IMR-90 (cell line): Measurements from ENCODE around the gene BRD4. TPM values are rescaled to one million over a fixed set of nuclear protein-coding genes. Genes with fewer than 3 reads are reported as not detected.
A peak's percentile ranks its signal among the peaks of the same experiment; 100 is the strongest.

Experiments used
- ATAC-seq: fragments of 200-7000 bp; cut with Tn5 transposase; 2 replicates; pipeline ENCODE4 v1.9.1; 2020; ENCODE audit warnings: low read depth, mild to moderate bottlenecking, moderate library complexity
- BruUV-seq: library from RNA; stranded (reverse); fragments of 400-500 nt; replicated peaks from 2 replicates; lab custom pipeline; 2021; lab: Mats Ljungman, UMichigan
- CTCF ChIA-PET: fragments of 300-600 bp; formaldehyde crosslinking; extraction: SDS; loops from one replicate; lab custom pipeline; 2021; ENCODE audit warnings: antibody characterized with exemption; lab: Yijun Ruan, JAX
- POLR2A ChIA-PET: fragments of 300-600 bp; sonication (Branson Sonifier 250); formaldehyde crosslinking; loops from one replicate; lab custom pipeline; 2022; ENCODE audit warnings: antibody characterized with exemption; ENCODE audit not compliant: unreplicated experiment; lab: Charles Lee
- DNase-seq: peaks from one replicate; pipeline ENCODE4 v3.0.0; 2013
- H2AFZ ChIP-seq: replicated peaks from 2 replicates; pipeline ENCODE3; 2013; ENCODE audit warnings: low read length, mild to moderate bottlenecking; ENCODE audit not compliant: poor library complexity
- H2AK5ac ChIP-seq: 2 replicates; pipeline ENCODE4 v1.6.1; 2013; ENCODE audit warnings: low read depth, low read length, inconsistent platforms
- H2AK9ac ChIP-seq: replicated peaks from 2 replicates; pipeline ENCODE3; 2013; ENCODE audit warnings: mild to moderate bottlenecking, low read depth, low read length, moderate library complexity; ENCODE audit not compliant: poor library complexity
- H2BK120ac ChIP-seq: 2 replicates; pipeline ENCODE4 v1.6.1; 2013; ENCODE audit warnings: low read depth, low read length, inconsistent platforms
- H2BK15ac ChIP-seq: 3 replicates; pipeline ENCODE4 v1.6.1; 2013; ENCODE audit warnings: low read depth, low read length, inconsistent platforms
- H2BK20ac ChIP-seq: 2 replicates; pipeline ENCODE4 v1.6.1; 2013; ENCODE audit warnings: low read depth, mild to moderate bottlenecking, inconsistent platforms, low read length, moderate library complexity
- H2BK5ac ChIP-seq: 2 replicates; pipeline ENCODE4 v1.6.1; 2013; ENCODE audit warnings: mild to moderate bottlenecking, low read depth, low read length, inconsistent platforms; ENCODE audit not compliant: poor library complexity, severe bottlenecking
- H3K14ac ChIP-seq: replicated peaks from 2 replicates; pipeline ENCODE4 v1.6.1; 2013; ENCODE audit warnings: low read depth, low read length, inconsistent platforms
- H3K18ac ChIP-seq: 2 replicates; pipeline ENCODE4 v1.6.1; 2013; ENCODE audit warnings: low read depth, low read length, control low read depth
- H3K23ac ChIP-seq: 2 replicates; pipeline ENCODE4 v1.6.1; 2013; ENCODE audit warnings: low read depth, low read length, inconsistent platforms
- H3K27ac ChIP-seq: 2 replicates; pipeline ENCODE4 v1.5.1; 2013; ENCODE audit warnings: mild to moderate bottlenecking, control low read depth, low read length; ENCODE audit not compliant: insufficient read depth
- H3K27me3 ChIP-seq: 2 replicates; pipeline ENCODE4 v1.6.1; 2013; ENCODE audit warnings: low read length; ENCODE audit not compliant: control insufficient read depth, insufficient read depth
- H3K36me3 ChIP-seq: 2 replicates; pipeline ENCODE4 v1.6.1; 2013; ENCODE audit warnings: low read length, mixed read lengths; ENCODE audit not compliant: control insufficient read depth, insufficient read depth
- H3K4ac ChIP-seq: 2 replicates; pipeline ENCODE4 v1.6.1; 2013; ENCODE audit warnings: low read depth, low read length, inconsistent platforms
- H3K4me1 ChIP-seq: 2 replicates; pipeline ENCODE4 v1.6.1; 2013; ENCODE audit warnings: low read length, mixed read lengths; ENCODE audit not compliant: control insufficient read depth, insufficient read depth
- H3K4me2 ChIP-seq: 2 replicates; pipeline ENCODE4 v1.6.1; 2013; ENCODE audit warnings: low read depth, mild to moderate bottlenecking, control low read depth, low read length, moderate library complexity
- H3K4me3 ChIP-seq: 2 replicates; pipeline ENCODE4 v1.5.1; 2013; ENCODE audit warnings: low read depth, mild to moderate bottlenecking, control low read depth, low read length, moderate library complexity; ENCODE audit not compliant: insufficient read depth
- H3K56ac ChIP-seq: 2 replicates; pipeline ENCODE4 v1.6.1; 2013; ENCODE audit warnings: low read length, inconsistent platforms; ENCODE audit not compliant: insufficient read depth; ENCODE audit errors: extremely low read depth
- H3K79me1 ChIP-seq, 2 experiments: 2 replicates each; pipeline ENCODE4 v1.6.1; 2013; ENCODE audit warnings: low read length in 2 of 2, inconsistent platforms in 1 of 2, low read depth in 1 of 2
- H3K9ac ChIP-seq: 2 replicates; pipeline ENCODE4 v1.6.1; 2013; ENCODE audit warnings: low read depth, low read length, control low read depth
- H3K9me1 ChIP-seq: 2 replicates; pipeline ENCODE4 v1.6.1; 2013; ENCODE audit warnings: low read length, inconsistent platforms; ENCODE audit not compliant: insufficient read depth
- H3K9me3 ChIP-seq: 2 replicates; pipeline ENCODE4 v1.6.1; 2013; ENCODE audit warnings: low read length; ENCODE audit not compliant: control insufficient read depth, insufficient read depth
- H4K20me1 ChIP-seq: 2 replicates; pipeline ENCODE4 v1.6.1; 2013; ENCODE audit warnings: low read length, inconsistent platforms; ENCODE audit not compliant: insufficient read depth
- H4K5ac ChIP-seq: 2 replicates; pipeline ENCODE4 v1.6.1; 2013; ENCODE audit warnings: mild to moderate bottlenecking, low read depth, low read length, control low read depth
- H4K8ac ChIP-seq, 2 experiments: 2 replicates each; pipeline ENCODE4 v1.6.1; 2013; ENCODE audit warnings: low read depth in 2 of 2, low read length in 2 of 2, control low read depth in 1 of 2, inconsistent platforms in 1 of 2
- H4K91ac ChIP-seq: 2 replicates; pipeline ENCODE4 v1.6.1; 2013; ENCODE audit warnings: low read depth, low read length, inconsistent platforms; ENCODE audit not compliant: insufficient read depth
- ELK1 ChIP-seq: fragments of 150-350 bp; IDR thresholded peaks from 2 replicates; pipeline ENCODE4 v1.6.1; 2016; ENCODE audit warnings: low read depth, mild to moderate bottlenecking, low read length, moderate library complexity, borderline replicate concordance
- RAD21 ChIP-seq: IDR thresholded peaks from 2 replicates; pipeline ENCODE4 v1.6.1; 2012; ENCODE audit warnings: low read length, improper control_type of control experiment
- RFX5 ChIP-seq: IDR thresholded peaks from 2 replicates; pipeline ENCODE4 v1.8.0; 2012; ENCODE audit warnings: low read depth, mild to moderate bottlenecking, low read length, moderate library complexity
- SMC3 ChIP-seq: fragments of 150-350 bp; IDR thresholded peaks from 2 replicates; pipeline ENCODE4 v1.6.1; 2016; ENCODE audit warnings: low read depth, mild to moderate bottlenecking, antibody characterized with exemption, low read length, moderate library complexity
- WGBS, 2 experiments: methylation state at CpG; one replicate each; pipeline versions ENCODE4 v1.1.5 to v1.1.7; 2013; ENCODE audit warnings: missing lambda C conversion rate in 2 of 2; ENCODE audit not compliant: insufficient read length in 1 of 2; ENCODE audit errors: extremely low coverage in 2 of 2; 5-methylcytosine and 5-hydroxymethylcytosine counted together
- dilution Hi-C: fragments of 300-500 bp; cut with HindIII; formaldehyde crosslinking; loops from one replicate; pipeline ENCODE4 v1.14.3; 2018; ENCODE audit warnings: low sequenced_read_pairs; ENCODE audit not compliant: unreplicated experiment
- in situ Hi-C: fragments of 300-500 bp; cut with MboI; formaldehyde crosslinking; loops from 3 replicates; pipeline ENCODE4 v1.14.3; 2019; ENCODE audit warnings: low sequenced_read_pairs, inconsistent platforms, mixed read lengths
- intact Hi-C: fragments of 100-400 bp; cut with micrococcal nuclease; formaldehyde crosslinking; loops from 2 replicates; pipeline ENCODE4 v1.10.0; 2022
- polyA plus RNA-seq, 3 experiments: library from polyadenylated mRNA; depleted of rRNA; stranded (reverse); fragments of >200 nt; gene quantifications; 2 replicates each; pipeline ENCODE4 v1.2.3, GENCODE V29; 2012; ENCODE audit warnings: low replicate concordance in 1 of 3
- total RNA-seq: library from RNA; depleted of rRNA; stranded (reverse); fragments of >200 nt; gene quantifications from 2 replicates; pipeline ENCODE4 v1.2.3, GENCODE V29; 2012

BRD4 gene
- total and polyA plus RNA-seq, 2 of the 4 experiments (the other 2 are of a cell fraction), result 7.0 to 21.1 TPM

GRCh38 chr19:15296353-15296752, 36.0 kb downstream of the BRD4 start:
- DNase-seq (no peak), ATAC-seq (no peak)
- H2AFZ ChIP-seq, result no peak overlapping the region
- H3K4me2 ChIP-seq, result no peak overlapping the region
- no peak overlapping the region for H4K8ac ChIP-seq
- peaks cover 57% of the 10 kb centered on the region for H3K9me1 ChIP-seq
- no peak overlapping the region for H4K91ac ChIP-seq
- no peaks in the 10 kb centered on the region for H3K27me3 ChIP-seq
- H2BK15ac ChIP-seq, result no peak overlapping the region
- intact Hi-C loops (no loop called here), dilution Hi-C loops (no loop called here), in situ Hi-C loops (no loop called here)
- H3K4ac ChIP-seq, result no peak overlapping the region
- peak overlapping the region; percentile 21; the same call in 1 of the 2 replicates for H3K23ac ChIP-seq
- ChIA-PET POLR2A (no interaction called here), CTCF (interaction anchor here (0.6 kb wide), 1 partner anchor 120 kb away, joined by 5 read pairs; no protein-coding TSS in a partner anchor)
- H3K56ac ChIP-seq, result no peak overlapping the region
- no peak for TF ChIP-seq RFX5
- TF ChIP-seq ELK1, result no peak
- TF ChIP-seq RAD21, result no peak
- TF ChIP-seq SMC3, result no peak
- no peak overlapping the region for H3K18ac ChIP-seq
- H3K9ac ChIP-seq, result no peak overlapping the region
- no peaks in the 10 kb centered on the region for H3K9me3 ChIP-seq
- H2BK5ac ChIP-seq, result no peak overlapping the region
- no peak overlapping the region for H3K14ac ChIP-seq
- WGBS, 2 experiments, result 73% methylated on average over 6 of the region's 10 CpGs; no CpG with 5 or more reads in 1 of the 2 experiments
- no peak overlapping the region for H4K5ac ChIP-seq
- H2AK5ac ChIP-seq, result 0 out of 2 replicates have a peak overlapping the region, but pooled peaks have one; percentile 18
- H3K4me1 ChIP-seq, result peaks cover 56% of the 10 kb centered on the region
- BruUV-seq, result no TSS peak
- no peak overlapping the region for H3K27ac ChIP-seq
- H2BK120ac ChIP-seq, result no peak overlapping the region
- H3K4me3 ChIP-seq, result no peak overlapping the region
- peaks cover 98% of the 10 kb centered on the region for H4K20me1 ChIP-seq
- no peak overlapping the region for H2BK20ac ChIP-seq
- peaks cover 1% of the 10 kb centered on the region; the same call in 1 of the 2 replicates for H3K36me3 ChIP-seq
- no peak overlapping the region for H2AK9ac ChIP-seq
- H3K79me1 ChIP-seq, result peaks cover 3 to 87% of the 10 kb centered on the region in 2 experiments; a peak in 2 of 4 replicates
